ENCODE results near the gene GOLGA8J.
"Not testable (repeated sequence)": the region's sequence is repeated elsewhere in the genome, so short reads cannot be mapped to it uniquely, and the experiment has no call there.

The GOLGA8J gene

DNA sequence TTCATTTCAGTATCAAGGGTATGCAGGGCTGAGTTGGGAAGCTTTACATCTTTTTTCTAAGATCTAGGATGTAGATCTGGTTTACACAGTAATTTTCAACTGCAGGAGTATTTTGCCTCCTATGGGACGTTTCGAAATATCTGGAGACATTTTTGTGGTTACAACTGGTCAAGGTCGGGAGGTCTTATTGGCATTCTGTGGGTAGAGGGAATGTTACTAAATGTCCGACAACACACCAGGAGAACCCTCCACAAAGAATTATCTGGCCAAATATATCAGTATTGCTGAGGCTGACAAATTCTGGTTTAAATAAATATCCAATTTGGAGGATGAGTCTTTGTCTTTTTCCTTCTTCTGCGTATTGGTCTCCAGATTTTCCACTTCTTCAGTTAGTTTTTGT is 1.9 kb upstream of the GOLGA8J start:
- peak; percentile 72 for DNase-seq

DNA sequence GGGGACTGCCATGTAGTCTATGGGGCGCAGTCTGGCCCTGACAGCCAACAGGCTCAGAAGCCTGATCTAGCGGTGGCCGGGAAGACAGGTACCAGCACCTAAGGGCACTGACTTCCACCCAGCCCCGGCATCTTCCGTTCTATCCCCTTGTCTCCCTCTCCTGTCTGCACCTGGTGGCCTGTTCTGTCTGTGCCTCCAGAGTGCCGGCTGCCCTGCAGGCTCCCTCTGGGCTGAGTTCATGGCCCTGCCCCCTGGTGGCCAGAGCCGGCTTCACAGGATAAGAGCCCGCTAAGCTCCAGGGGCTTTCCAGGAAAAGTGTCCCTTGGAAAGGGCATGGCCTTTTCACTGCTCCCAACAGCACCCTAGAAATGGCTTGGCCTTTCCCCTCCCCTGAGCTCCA is 15.1 kb downstream of the GOLGA8J start:
- not testable (repeated sequence) for DNase-seq

DNA sequence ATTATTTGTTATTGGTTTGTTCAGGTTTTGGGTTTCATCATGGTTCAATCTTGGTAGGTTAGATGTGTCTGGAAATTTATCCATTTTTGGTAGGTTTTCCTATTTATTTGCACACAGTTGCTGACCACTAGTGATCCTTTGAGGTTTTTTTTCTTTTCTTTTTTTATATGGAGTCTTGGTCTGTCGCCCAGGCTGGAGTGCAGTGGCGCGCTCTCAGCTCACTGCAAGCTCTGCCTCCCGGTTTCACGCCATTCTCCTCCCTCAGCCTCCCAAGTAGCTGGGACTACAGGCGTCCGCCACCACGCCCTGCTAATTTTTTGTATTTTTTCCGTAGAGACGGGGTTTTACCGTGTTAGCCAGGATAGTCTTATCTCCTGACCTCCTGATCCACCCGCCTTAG is 20.1 kb downstream of the GOLGA8J start:
- not testable (repeated sequence) for DNase-seq

DNA sequence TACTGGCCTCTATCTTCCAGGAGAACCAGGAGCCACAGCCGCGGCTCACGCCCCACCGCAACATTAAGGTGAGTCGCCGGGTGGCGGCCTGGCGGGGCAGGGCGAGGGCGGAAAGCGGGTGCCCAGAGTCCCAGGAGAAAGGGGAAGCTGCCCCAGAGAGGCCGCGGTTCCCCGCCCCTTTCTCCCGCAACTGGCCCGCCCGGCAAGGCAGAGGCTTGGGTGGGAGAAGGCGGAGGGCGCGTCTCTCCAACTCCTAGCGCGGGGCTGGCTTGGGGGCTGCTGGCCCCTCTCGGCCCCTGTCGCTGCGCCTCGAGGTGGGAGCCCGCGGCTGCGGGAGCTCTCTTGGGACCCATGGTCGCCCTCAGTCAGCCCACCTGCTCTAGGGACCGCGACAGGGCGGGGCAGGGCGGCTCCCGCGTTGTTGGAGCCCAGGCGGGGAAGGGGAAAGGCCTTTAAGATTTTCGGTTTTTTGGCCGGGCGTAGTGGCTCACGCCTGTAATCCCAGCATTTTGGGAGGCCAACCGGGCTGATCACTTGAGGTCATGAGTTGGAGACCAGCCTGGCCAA is 21.3 kb downstream of the GOLGA8J start:
- not testable (repeated sequence) for DNase-seq

DNA sequence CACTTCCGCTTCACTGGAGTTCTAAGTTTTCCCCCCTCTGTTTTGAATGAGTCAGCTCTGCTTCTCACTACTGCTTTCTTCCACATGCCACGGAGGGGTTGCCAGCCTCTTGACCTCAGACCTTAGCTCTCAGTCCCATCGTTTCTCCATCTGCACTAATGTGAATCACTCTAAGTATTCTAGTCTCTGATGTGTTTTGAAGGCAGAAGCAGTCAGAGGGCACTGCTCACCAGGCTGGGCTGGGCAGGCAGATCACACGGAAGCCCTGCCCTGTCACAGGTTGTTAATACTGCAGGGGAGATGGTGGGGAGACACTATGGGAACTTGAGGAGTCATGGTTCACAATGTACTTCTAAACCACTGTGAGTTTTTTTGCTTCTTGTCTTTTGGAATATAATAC is 27.8 kb downstream of the GOLGA8J start:
- not testable (repeated sequence) for DNase-seq

DNA sequence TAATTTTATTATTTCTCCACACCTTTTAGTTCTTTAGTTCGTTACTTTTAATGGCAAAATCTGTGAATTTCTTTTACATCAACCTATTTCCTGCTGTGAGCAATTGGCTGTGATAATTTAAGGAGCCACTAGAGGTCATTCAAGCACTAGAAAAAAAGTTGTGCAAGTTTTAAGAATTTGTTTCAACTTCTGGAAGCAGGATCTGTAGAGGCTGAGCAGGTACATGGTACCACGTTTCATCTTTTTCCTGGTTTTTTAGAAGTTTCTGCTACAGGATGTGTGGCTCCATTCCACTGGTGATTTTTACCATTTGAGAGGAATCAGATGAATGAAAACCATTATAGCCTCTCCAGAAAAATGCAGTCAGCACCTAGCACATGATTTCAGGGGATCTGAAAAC is 47.3 kb downstream of the GOLGA8J start:
- DNase-seq: peak; percentile 1

DNA sequence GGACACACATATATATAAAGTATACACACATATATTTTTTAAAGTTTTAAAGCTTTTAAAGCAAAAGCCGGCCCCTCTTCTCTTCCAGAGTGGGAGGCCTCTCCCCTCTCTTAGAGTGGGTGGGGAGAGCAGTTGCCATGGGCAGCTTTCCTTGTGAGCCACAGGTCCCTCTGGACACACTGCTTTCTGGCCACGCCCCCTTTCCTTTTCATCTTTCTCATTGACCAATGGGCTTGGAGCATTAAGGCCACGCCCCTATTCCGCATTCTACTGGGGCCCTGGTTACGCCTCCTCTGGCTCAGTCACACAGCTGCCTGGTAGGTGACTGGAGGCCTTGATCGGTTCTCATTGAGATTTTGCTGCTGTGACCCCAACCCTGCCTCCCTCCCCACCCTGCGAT is 52.0 kb downstream of the GOLGA8J start, which contains the start of gene GOLGA8T:
Gene GOLGA8T, plus strand, starts transcription at position 301 of the 400 bp plus-strand sequence. Its CDS starts 98 bp downstream, at position 399.
- DNase-seq: not testable (repeated sequence)

Data from EL (cell line).